HG03103 (cell line): ENCODE measurements around the gene BCLAF1.
"Not testable (repeated sequence)": the region's sequence is repeated elsewhere in the genome, so short reads cannot be mapped to it uniquely, and the experiment has no call there.

Experiments
- ATAC-seq: cut with Tn5 transposase; IDR thresholded peaks from one replicate; pipeline ENCODE4 v1.9.1; 2021; ENCODE audit warnings: low read depth; ENCODE audit not compliant: unreplicated experiment

BCLAF1 gene

DNA sequence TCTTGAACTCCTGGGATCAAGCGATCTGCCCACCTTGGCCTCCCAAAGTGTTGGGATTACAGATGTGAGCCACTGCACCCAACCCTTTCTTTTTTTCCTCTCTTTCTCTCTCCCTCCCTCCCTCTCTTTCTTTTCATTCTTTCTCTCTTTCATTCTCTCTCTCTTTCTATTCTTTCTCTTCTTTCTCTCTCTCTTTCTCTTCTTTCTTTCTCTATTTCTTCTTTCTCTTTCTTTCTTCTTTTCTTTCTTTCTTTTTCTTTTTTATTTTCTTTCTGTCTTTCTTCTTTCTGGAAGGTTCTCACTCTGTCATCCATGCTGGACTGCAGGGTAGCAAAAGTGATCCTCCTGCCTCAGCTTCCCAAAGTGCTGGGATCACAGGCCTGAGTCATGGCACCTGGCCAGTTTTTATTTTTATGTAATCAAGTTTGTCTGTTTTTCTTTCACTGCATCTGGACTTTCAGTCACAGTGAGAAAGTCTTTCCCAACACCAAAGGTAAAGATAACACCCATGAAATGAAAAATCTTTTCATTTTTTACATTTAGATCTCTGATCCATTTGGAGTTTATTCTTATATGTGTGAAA lies 20.2 kb upstream of the BCLAF1 start:
- ATAC-seq: no peak

DNA sequence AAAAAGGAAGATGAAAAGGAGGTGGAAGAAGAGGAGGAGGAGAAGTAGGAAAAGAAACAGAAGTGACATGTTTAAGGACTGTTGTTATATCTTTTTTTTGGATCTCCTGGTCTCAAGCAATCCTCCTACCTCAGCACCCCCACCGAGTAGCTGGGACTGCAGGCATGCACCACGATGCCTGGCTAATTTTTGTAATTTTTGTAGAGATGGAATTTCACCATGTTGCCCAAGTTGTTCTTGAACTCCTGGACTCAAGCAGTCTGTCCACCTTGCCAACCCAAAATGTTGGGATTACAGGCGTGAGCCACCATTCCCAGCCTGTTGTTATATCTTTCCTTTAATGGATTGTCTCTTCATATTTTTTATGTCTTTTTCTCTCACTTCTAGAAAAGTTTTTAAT lies 19.5 kb upstream of the BCLAF1 start:
- ATAC-seq: no peak

DNA sequence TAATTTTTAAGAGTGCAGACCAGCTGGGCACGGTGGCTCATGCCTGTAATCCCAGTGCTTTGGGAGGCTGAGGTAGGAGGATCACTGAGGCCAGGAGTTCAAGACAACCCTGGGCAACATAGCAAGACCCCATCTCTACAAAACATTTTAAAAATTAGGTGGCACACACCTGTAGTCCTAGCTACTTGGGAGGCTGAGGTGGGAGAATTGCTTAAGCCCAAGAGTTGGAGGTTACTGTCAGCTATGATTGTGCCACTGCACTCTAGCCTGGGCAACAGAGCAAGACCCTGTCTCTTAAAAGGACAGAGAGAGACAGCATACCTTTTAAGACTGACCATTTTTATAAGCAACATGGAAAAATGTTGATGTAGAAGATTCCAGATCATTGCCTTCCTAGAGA lies 18.8 kb upstream of the BCLAF1 start:
- not testable (repeated sequence) for ATAC-seq

DNA sequence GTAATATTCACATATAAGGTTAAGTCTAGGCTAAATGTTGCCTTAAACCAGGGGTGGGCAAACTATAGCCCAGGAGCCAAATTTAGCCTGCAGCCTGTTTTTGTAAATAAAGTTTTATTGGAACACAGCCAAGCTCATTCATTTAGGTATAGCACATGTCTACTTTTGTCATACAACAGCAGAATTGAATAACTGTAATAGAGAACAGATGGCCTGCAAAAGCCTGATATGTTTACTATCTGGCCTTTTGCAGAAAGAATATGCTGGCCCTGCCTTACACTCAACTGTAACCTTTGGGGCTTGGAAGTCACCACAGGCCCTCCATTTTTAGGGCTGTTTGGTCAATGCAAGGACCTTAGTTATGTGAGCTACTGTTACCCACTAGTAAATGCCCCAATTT lies 17.7 kb upstream of the BCLAF1 start:
- no peak for ATAC-seq

DNA sequence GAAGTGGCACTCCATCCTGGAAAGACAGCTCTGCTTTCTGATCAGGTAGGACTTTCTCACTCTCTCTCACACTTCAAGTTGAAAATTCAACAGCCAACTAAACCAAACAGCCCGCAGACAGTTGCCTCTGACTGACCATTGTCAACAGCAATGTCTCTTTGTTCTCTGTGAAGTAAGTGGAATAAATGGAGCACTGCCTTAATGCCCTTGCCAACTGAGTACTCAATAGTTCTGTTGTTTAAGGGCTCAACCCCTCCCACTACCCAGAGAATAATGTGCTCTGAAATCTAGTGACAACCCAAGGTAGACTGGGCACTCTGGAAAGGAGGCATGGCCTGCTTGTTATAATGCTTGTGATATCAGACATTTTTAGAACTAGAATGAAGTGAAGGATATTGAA lies 16.8 kb upstream of the BCLAF1 start:
- no peak for ATAC-seq

DNA sequence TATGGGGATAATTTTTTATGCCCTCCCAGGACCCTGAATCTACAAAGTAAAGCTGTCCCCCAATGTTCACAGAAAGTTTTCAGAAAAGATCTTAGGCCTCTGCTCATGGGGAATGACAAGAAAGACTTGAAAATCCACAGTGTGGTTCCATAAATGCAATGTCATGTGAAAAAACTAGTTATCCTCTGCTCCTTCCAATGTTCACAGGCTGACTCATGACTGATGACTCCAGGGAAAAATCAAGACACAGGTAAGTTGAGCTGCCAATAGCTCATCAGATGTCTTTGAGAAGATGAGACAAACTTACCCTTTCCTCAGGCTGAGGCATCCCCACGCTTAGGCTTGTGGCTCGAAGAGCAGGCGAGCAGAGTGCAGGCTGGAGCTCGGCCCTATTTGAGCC lies 14.8 kb upstream of the BCLAF1 start:
- no peak for ATAC-seq

DNA sequence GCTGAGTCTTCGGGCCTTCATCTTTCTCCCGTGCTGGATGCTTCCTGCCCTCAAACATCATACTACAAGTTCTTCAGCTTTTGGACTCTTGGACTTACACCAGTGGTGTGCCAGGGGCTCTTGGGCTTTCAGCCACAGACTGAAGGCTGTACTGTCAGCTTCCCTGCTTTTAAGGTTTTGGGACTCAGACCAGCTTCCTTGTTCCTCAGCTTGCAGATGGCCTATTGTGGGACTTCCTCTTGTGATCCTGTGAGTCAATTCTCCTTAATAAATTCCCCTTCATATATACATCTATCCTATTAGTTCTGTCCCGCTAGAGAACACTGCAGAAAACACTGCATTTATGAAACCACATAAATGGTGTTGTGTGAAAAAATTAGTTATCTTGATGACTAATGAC lies 13.9 kb upstream of the BCLAF1 start:
- no peak for ATAC-seq

DNA sequence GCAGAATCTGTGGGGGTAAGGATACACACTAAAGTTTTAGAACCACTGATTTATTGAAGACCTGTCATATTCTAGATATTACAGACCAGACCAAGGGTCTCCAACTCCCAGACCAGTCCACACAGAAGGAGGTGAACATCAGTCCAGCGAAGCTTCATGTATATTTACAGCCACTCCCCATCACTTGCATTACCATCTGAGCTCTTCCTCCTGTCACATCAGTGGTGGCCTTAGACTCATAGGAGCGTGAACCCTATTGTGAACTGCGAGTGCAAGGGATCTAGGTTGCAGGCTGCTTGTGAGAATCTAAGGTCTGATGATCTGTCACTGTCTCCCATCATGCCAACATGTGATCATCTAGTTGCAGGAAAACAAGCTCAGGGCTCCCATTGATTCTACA lies 5.0 kb upstream of the BCLAF1 start:
- no peak for ATAC-seq

DNA sequence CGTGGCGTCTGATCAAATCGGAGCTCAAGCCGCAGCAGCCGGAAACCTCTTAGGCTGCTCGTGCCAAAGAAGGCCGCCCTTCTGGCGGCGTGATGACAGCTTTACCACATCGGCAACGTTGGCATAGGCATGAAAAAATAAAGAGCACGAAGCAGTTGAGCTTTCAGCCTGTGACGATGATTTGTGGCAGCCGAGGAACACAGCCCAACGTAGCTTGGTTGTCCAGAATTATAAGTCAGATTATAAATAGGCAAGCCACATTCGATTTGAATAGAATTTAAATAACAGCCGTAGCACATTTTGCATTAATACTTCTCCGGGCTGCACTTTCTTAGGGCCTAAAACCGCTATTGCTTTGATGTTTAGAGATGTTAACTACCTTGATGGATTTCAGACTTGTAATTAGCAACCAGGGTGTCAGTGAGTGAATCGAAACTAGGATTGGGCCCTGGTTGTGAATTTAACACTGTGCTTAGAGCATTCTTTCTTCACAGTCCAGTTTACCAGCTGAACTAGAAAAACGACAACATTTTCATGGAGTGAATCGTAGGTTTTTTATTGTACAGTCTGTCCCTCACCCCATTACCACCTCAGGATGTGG lies 864 bp upstream of the BCLAF1 start:
- ATAC-seq: peak; percentile 19

DNA sequence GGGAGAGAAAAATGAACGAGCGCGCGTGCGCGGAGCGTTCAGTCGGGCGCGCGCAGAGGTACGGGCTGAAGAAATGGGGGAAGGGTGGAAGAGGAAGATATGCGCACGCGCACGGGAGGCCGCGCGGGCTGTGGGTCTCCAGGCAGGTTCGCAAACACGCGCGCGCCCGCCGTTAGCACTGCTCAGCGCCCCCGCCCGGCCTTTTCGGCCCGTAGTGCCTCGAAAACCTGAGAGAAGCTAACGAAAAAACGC lies 393 bp downstream of the BCLAF1 start:
- ATAC-seq: peak; percentile 29

DNA sequence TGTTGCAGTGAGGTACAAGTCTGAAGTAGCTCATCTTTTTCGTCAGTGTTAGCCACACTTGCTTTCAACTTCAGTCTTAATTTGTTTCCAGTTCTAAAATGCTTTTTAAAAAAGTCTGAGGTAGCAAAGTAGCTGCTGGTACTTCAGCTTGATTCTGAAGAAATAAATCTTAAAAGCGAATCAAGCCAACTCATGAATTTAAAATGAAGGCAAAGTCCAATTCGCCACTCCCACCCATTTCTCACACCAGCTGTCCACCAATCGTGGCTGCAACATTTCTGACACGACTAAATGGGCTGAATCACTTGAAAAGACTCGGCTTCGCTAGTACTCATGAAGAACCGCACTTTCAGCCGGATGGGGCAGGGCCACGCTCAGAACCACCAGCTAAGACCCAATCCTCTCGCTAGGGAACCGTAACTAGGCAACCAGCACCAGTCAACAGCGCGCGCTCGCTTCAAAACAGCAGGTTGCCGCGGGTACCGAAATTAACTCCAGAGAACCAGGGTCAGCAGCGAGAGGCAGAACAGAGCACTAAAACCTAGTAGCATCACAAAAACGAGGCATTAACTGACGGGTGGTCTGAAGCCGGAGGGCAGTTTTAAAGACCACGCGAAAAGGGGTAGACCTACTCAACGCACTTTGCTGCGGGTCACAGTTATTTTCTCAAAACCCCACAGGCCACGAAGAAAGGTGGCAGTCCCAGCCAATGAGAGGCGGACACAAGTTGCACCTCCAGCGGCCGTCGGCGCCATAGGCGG lies 900 bp downstream of the BCLAF1 start:
- ATAC-seq: no peak

DNA sequence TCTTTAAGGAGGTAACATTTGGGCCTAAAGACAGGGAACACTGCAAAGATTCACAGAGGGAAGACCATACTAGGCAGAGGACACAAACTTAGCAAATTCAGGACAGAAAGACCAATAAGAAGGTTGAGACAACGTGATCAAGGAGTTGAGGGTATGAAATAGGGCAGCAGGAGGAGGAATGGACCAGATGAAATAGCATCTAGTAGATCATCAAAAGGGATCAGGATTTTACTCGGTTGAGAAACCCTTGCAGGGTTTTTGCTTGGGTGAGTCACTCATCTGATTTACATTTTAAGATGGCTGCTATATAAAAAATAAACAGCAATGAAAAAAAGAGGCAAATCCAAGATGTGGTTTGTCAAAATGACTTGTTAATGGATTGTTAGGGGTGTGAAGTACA lies 4.7 kb downstream of the BCLAF1 start:
- ATAC-seq: no peak

DNA sequence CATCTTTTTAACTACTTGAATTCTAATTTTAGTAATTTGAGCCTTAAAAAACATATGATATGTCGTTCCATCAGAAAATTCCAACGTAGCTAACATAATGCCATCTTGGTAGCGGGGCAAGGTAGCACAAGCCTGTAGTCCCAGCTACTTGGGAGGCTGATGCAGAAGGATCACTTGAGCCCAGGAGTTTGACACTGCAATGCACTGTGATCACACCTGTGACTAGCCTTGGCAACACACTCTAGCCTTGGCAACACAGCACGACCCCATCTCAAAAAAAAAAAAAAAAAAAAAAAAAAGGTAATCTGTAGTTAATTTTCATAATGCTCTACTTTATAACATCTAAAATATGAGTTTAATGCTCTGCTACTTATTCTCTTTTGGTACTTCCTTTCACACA lies 6.7 kb downstream of the BCLAF1 start:
- no peak for ATAC-seq

DNA sequence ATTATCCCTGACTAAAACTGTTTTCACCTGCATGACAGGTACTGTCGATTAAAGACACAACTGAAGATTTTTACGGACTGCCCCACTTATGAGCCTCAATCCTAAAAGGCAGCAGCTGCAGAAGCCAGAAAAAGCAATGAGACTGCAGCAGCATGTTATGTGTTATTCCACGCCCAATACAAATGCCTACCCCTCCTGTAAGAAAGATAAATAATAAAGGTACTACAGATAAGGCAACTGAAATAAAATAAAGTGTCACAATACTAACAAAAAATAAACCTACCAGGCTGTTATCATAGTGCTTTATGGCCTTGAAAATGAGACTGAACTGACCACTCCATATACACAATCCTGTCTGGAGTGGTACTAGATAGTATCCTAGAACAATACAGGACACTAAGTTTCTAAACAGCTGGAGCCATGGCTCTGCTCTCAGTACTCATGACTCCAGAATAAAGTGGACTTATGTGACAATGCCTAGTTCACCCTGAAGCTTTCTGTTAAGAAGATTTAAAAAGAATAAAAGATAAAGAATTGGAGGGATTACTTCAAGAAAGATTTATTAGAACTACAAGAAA lies 9.5 kb downstream of the BCLAF1 start:
- no peak for ATAC-seq

DNA sequence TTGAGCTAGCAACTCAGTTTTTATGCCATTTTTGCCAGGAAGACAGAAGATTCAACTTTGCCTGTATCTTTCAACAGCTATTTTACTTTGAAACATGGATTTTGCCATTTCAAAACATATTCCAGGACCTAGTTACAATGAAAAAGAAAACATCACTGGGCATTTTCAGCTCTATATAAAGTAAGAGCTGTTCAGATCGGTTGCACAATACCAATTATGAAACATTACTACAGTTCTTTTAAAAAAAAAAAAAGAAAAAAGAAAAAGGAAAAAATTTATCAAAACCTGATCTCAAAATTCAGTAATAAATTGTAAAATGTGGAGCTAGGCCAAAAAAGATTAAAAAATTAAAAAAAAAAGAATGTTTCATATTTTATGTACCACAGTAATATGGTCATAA lies 15.6 kb downstream of the BCLAF1 start:
- no peak for ATAC-seq

DNA sequence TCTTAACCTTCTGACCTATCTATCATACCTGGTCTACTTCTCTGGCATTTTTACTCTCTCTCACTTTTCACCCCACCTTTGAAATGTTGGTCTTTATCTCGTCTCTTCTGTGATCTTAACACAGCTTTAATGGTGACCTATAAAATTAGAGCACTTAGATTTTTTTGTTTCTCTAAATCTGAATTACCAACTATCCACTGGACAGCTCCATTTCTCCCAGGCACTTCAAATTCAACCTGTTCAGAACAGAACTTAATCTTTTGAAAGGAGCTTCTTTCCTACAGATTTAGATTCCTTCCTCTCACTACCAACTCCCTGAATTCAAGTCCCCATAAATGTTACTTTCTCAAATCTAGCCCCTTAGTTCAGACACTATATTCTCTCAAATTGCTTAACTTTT lies 24.5 kb downstream of the BCLAF1 start:
- no peak for ATAC-seq

DNA sequence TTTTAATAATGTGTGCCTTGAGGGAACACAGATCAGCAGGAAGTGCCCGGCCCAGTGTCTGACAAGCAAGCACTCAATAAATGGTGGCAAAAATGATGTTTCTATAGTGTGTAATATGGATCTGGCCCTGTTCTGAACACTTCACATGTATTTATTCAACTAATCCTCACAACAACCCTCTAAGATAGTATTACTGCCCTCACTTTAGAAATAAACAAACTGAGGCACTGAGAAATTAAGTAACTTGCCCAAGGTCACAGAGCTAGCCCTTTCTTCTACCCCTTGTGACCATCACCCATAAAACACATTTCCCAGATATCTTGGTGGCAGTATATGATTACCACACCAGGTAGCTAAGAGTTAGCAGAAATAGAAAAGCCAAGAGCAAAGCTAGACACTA lies 26.7 kb downstream of the BCLAF1 start:
- no peak for ATAC-seq

DNA sequence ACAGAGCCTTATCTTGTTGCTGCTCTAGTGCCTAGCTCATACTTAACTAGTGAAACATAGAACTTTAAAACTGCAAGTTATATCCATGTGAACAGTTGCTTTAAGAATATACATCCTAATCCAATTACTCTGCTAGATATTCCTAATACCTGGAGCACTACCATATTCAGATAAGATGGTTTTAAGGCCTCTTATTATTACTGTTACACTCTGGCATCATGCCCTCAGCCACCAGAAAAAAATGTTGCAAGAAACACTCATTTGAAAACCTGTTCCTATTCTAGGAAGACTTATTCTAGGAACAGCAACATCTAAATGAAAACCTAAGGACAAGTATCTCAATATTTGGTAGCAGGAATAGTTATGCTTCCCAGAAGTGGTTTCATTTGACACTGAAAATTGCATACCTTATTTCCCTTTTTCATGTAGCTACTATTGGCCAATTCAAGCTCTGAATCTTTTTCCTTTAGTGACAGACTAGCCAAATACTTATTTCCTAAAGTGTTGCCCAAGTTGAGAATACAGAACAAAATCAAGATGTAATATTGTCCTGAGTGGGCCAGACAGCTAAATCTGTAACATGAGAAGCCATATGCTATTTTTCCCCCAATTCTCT lies 34.7 kb downstream of the BCLAF1 start:
- no peak for ATAC-seq

DNA sequence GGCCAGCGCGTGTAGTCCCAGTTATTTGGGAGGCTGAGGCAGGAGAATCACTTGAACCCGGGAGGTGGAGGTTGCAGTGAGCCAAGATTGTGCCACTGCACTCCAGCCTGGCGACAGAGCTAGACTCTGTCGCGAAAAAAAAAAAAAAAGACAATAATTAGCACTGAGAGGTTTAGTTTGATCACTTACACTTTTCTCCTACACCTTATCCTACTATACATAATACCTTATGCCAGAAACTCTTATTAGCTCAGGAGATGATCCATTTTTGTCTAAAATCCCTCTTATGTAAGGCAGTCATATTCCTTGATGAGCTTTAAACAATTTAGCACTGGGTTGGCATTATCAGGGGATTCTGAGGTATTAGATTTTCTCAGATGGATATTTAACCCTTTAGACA lies 35.9 kb downstream of the BCLAF1 start:
- ATAC-seq: no peak

DNA sequence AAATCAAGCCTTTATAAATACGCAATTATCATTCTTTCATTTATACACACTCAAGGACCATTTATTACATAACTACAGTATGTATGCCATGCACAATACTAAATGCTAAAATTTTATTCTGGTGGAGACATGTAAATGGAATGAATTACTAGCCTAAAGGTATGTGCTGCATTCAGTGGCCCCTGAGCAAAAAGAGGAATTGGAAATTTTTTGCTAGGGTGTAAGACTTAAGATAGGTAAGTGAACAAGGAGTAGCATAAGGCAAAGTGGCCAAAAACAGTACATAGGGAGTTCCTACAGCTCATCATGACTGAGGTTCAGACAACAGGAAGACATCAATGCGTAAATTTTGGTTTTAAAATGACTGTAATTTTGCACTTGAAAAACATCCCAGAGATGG lies 37.2 kb downstream of the BCLAF1 start:
- ATAC-seq: no peak

DNA sequence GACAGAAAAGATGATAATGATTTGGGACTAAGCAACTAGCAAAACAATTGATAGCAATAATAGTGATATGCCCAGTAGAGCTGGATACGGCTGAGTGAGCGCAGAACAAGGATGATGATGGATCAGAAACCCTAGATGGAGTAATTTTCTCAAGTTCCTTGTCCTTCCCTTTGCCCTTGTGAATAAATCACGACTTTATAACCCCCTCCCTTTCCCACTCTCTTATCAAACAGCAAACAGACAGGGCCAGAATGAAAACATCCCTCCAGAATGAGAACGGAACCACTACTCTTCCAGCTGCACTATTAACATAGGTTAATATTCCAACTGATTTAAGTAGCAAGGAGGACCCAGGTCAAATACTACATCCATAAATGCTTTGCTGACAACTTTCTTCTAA lies 38.3 kb downstream of the BCLAF1 start:
- ATAC-seq: no peak

DNA sequence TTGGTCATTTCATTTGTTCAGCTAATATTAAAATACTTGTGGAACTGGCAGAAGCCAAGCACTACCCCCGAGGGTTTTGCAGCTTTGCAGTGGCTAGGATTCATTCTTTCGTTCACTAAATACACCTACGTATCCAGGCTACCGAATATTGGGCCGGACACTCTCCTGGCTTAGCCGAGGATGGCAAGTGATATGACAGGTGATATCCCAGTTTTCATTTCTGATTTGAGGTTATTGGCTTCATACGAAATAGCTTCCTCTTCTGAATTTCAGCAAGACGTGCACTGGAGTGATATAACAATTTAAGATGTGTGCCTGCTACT lies 39.0 kb downstream of the BCLAF1 start:
- peak; percentile 1 for ATAC-seq
